Activated naive CD4-positive, alpha-beta T cell treated with anti-CD3 and anti-CD28 coated beads, Interleukin-2, amount 50 U/mL, for 72 hours (primary cell): ENCODE results near the gene BTBD1. TPM values are rescaled to one million over a fixed set of nuclear protein-coding genes. Genes with fewer than 3 reads are reported as not detected.
"Not testable (repeated sequence)": the region's sequence is repeated elsewhere in the genome, so short reads cannot be mapped to it uniquely, and the experiment has no call there.

Experiments
- ATAC-seq, 2 donors: fragments of 150-1000 bp; cut with Tn5 transposase; 2 replicates each; pipeline ENCODE4 v1.10.0; 2021; ENCODE audit warnings: mild to moderate bottlenecking in 2 of 2, moderate library complexity in 2 of 2
- DNase-seq, 2 donors: peaks; one replicate each; pipeline ENCODE4 v3.0.0; 2021 to 2022; ENCODE audit warnings: low spot score in 2 of 2
- H3K27ac Mint-ChIP-seq, 2 donors: one replicate each; pipeline ENCODE4 v1.8.0; 2022; ENCODE audit warnings: mild to moderate bottlenecking in 2 of 2, mixed read lengths in 2 of 2
- H3K36me3 Mint-ChIP-seq, 2 donors: one replicate each; pipeline ENCODE4 v1.8.0; 2022; ENCODE audit warnings: mixed read lengths in 2 of 2
- H3K9me3 Mint-ChIP-seq, 2 donors: one replicate each; pipeline ENCODE4 v1.8.0; 2022; ENCODE audit warnings: mixed read lengths in 2 of 2
- total RNA-seq, 2 donors: library from RNA; stranded (reverse); gene quantifications; one replicate each; pipeline ENCODE4 v1.2.3, GENCODE V29; 2022

The BTBD1 gene
- total RNA-seq, 2 donors from 2014 or later = 47.7 to 64.7 TPM

GRCh38 chr15:83077491-83078230 lies 10.6 kb upstream of the BTBD1 start:
- H3K27ac Mint-ChIP-seq = no peak overlapping the region
- ATAC-seq (no peak), DNase-seq (no peak)
- H3K9me3 Mint-ChIP-seq = peaks cover 8 to 10% of the 10 kb centered on the region in 2 donors
- peaks cover 12% of the 10 kb centered on the region in 2 donors for H3K36me3 Mint-ChIP-seq

GRCh38 chr15:83069211-83069642 lies 2.2 kb upstream of the BTBD1 start:
- Mint-ChIP-seq H3K36me3 (peaks cover 32 to 37% of the 10 kb centered on the region in 2 donors), H3K27ac (peak overlapping the region in 1 of 2 donors; percentile 44), H3K9me3 (peaks cover 6 to 13% of the 10 kb centered on the region in 2 donors)
- peak; percentile 1 to 11 for ATAC-seq
- not testable (repeated sequence) for DNase-seq

GRCh38 chr15:83068054-83068453 lies 1.0 kb upstream of the BTBD1 start:
- no peak for DNase-seq
- peaks cover 4 to 11% of the 10 kb centered on the region in 2 donors for H3K9me3 Mint-ChIP-seq
- no peak for ATAC-seq
- H3K36me3 Mint-ChIP-seq = peaks cover 29 to 34% of the 10 kb centered on the region in 2 donors
- H3K27ac Mint-ChIP-seq = peak overlapping the region in 1 of 2 donors; percentile 53

GRCh38 chr15:83067638-83067962 lies 548 bp upstream of the BTBD1 start:
- Mint-ChIP-seq H3K36me3 (peaks cover 29 to 33% of the 10 kb centered on the region in 2 donors), H3K9me3 (peaks cover 4 to 11% of the 10 kb centered on the region in 2 donors), H3K27ac (peak overlapping the region in 1 of 2 donors; percentile 53)
- ATAC-seq = no peak
- no peak for DNase-seq

GRCh38 chr15:83066034-83066733 lies 868 bp downstream of the BTBD1 start:
- peak overlapping the region; percentile 79 to 93 for H3K27ac Mint-ChIP-seq
- ATAC-seq (no peak), DNase-seq (no peak)
- peaks cover 24 to 28% of the 10 kb centered on the region in 2 donors for H3K36me3 Mint-ChIP-seq
- H3K9me3 Mint-ChIP-seq = peaks cover 4 to 6% of the 10 kb centered on the region in 2 donors

- Mint-ChIP-seq H3K36me3 (peaks cover 24 to 28% of the 10 kb centered on the region in 2 donors), H3K9me3 (peaks cover 4 to 6% of the 10 kb centered on the region in 2 donors), H3K27ac (peak overlapping the region; percentile 79 to 93)
- ATAC-seq = no peak
- no peak for DNase-seq
Measured at GRCh38 chr15:83065431-83065830, 1.6 kb downstream of the BTBD1 start.

- peaks cover 23 to 28% of the 10 kb centered on the region in 2 donors for H3K36me3 Mint-ChIP-seq
- H3K27ac Mint-ChIP-seq = peak overlapping the region; percentile 50 to 79
- DNase-seq = no peak
- no peak for ATAC-seq
- peaks cover 4 to 6% of the 10 kb centered on the region in 2 donors for H3K9me3 Mint-ChIP-seq
Measured at GRCh38 chr15:83064859-83065258, 2.2 kb downstream of the BTBD1 start.

- DNase-seq (no peak), ATAC-seq (no peak)
- no peaks in the 10 kb centered on the region for H3K9me3 Mint-ChIP-seq
- H3K27ac Mint-ChIP-seq = no peak overlapping the region
- H3K36me3 Mint-ChIP-seq = peaks cover 16 to 19% of the 10 kb centered on the region in 2 donors
Measured at GRCh38 chr15:83063551-83063950, 3.5 kb downstream of the BTBD1 start.

- DNase-seq (no peak), ATAC-seq (no peak)
- Mint-ChIP-seq H3K36me3 (peaks cover 16 to 19% of the 10 kb centered on the region in 2 donors), H3K9me3 (no peaks in the 10 kb centered on the region), H3K27ac (no peak overlapping the region)
Measured at GRCh38 chr15:83062768-83063180, 4.3 kb downstream of the BTBD1 start.

- peak in 1 of 2 donors; percentile 39 for ATAC-seq
Measured at GRCh38 chr15:83061680-83062079, 5.4 kb downstream of the BTBD1 start.

GRCh38 chr15:83057696-83058376 lies 9.2 kb downstream of the BTBD1 start:
- H3K27ac Mint-ChIP-seq = no peak overlapping the region
- ATAC-seq (no peak), DNase-seq (no peak)
- no peaks in the 10 kb centered on the region for H3K9me3 Mint-ChIP-seq
- no peaks in the 10 kb centered on the region for H3K36me3 Mint-ChIP-seq

More at GRCh38 chr15:83061680-83062079, 5.4 kb downstream of the BTBD1 start:
- Mint-ChIP-seq H3K36me3 (peaks cover 16 to 19% of the 10 kb centered on the region in 2 donors), H3K27ac (no peak overlapping the region), H3K9me3 (no peaks in the 10 kb centered on the region)
- no peak for DNase-seq

GRCh38 chr15:83057002-83057401 lies 10.1 kb downstream of the BTBD1 start:
- H3K9me3 Mint-ChIP-seq = no peaks in the 10 kb centered on the region
- H3K27ac Mint-ChIP-seq = no peak overlapping the region
- H3K36me3 Mint-ChIP-seq = no peaks in the 10 kb centered on the region
- DNase-seq (no peak), ATAC-seq (no peak)

- DNase-seq = no peak
- Mint-ChIP-seq H3K36me3 (no peaks in the 10 kb centered on the region), H3K9me3 (no peaks in the 10 kb centered on the region)
Measured at GRCh38 chr15:83053151-83053550, 13.9 kb downstream of the BTBD1 start.

GRCh38 chr15:83046558-83047127 lies 20.4 kb downstream of the BTBD1 start:
- Mint-ChIP-seq H3K36me3 (peaks cover 11 to 37% of the 10 kb centered on the region in 2 donors), H3K27ac (peak overlapping the region in 1 of 2 donors; percentile 10), H3K9me3 (no peaks in the 10 kb centered on the region)
- no peak for DNase-seq
- no peak for ATAC-seq

More at GRCh38 chr15:83053151-83053550, 13.9 kb downstream of the BTBD1 start:
- no peak for ATAC-seq
- no peak overlapping the region for H3K27ac Mint-ChIP-seq

GRCh38 chr15:83044156-83044555 lies 22.9 kb downstream of the BTBD1 start:
- no peak for DNase-seq
- Mint-ChIP-seq H3K9me3 (no peaks in the 10 kb centered on the region), H3K27ac (no peak overlapping the region), H3K36me3 (peaks cover 22 to 56% of the 10 kb centered on the region in 2 donors)
- ATAC-seq = no peak

- ATAC-seq (no peak), DNase-seq (no peak)
- H3K36me3 Mint-ChIP-seq = peaks cover 34 to 69% of the 10 kb centered on the region in 2 donors
- peaks cover 0 to 5% of the 10 kb centered on the region in 2 donors for H3K9me3 Mint-ChIP-seq
- H3K27ac Mint-ChIP-seq = peak overlapping the region in 1 of 2 donors; percentile 4
Measured at GRCh38 chr15:83039206-83039605, 27.8 kb downstream of the BTBD1 start.
